A673 (cell line): ENCODE results near the gene TAF15. TPM values are rescaled to one million over a fixed set of nuclear protein-coding genes. Genes with fewer than 3 reads are reported as not detected.

ENCODE experiments used
- BruUV-seq: library from RNA; stranded (reverse); fragments of 400-500 nt; replicated peaks from 2 replicates; lab custom pipeline; 2021; lab: Mats Ljungman, UMichigan
- CTCF ChIA-PET: fragments of 300-600 bp; sonication (Branson Sonifier 250); formaldehyde crosslinking; loops from one replicate; lab custom pipeline; 2022; ENCODE audit warnings: antibody characterized with exemption; lab: Charles Lee
- POLR2A ChIA-PET: fragments of 300-600 bp; sonication (Branson Sonifier 250); formaldehyde crosslinking; loops from one replicate; lab custom pipeline; 2022; ENCODE audit warnings: antibody characterized with exemption; ENCODE audit not compliant: low non-redundant PET; lab: Charles Lee
- DNase-seq: peaks from one replicate; pipeline ENCODE4 v3.0.0-alpha.2; 2015; ENCODE audit warnings: low spot score
- H3K27ac ChIP-seq: fragments of 200-600 bp; sonication (generic); 2 replicates; pipeline ENCODE4 v1.5.1; 2016; ENCODE audit warnings: mixed run types, low read depth, mild to moderate bottlenecking, mixed read lengths, antibody characterized with exemption, low read length; ENCODE audit not compliant: poor library complexity, severe bottlenecking
- H3K27me3 ChIP-seq: fragments of 200-600 bp; sonication (generic); replicated peaks from 2 replicates; pipeline ENCODE4 v1.6.1; 2017; ENCODE audit warnings: mixed run types, low read depth, mild to moderate bottlenecking, mixed read lengths, antibody characterized with exemption, low read length; ENCODE audit not compliant: insufficient read depth, poor library complexity
- H3K36me3 ChIP-seq: fragments of 200-600 bp; sonication (generic); 2 replicates; pipeline ENCODE4 v1.6.1; 2016; ENCODE audit warnings: mixed run types, mild to moderate bottlenecking, mixed read lengths, antibody characterized with exemption, low read length; ENCODE audit not compliant: insufficient read depth, poor library complexity, severe bottlenecking
- H3K4me1 ChIP-seq: fragments of 200-600 bp; sonication (generic); 2 replicates; pipeline ENCODE4 v1.6.1; 2017; ENCODE audit warnings: mixed run types, mild to moderate bottlenecking, mixed read lengths, antibody characterized with exemption, low read length; ENCODE audit not compliant: insufficient read depth, poor library complexity, severe bottlenecking
- H3K4me3 ChIP-seq: fragments of 200-600 bp; sonication (generic); 2 replicates; pipeline ENCODE4 v1.5.1; 2016; ENCODE audit warnings: low read depth, mixed run types, mild to moderate bottlenecking, mixed read lengths, low read length; ENCODE audit not compliant: poor library complexity, severe bottlenecking
- H3K9me3 ChIP-seq: fragments of 200-600 bp; sonication (generic); 2 replicates; pipeline ENCODE4 v1.6.1; 2016; ENCODE audit warnings: mixed run types, low read depth, mild to moderate bottlenecking, mixed read lengths, antibody characterized with exemption, low read length; ENCODE audit not compliant: poor library complexity, severe bottlenecking
- EZH2 ChIP-seq: fragments of 200-600 bp; sonication (generic); IDR thresholded peaks from 2 replicates; pipeline ENCODE4 v1.6.1; 2017; ENCODE audit warnings: borderline replicate concordance, low read depth, mild to moderate bottlenecking, mixed read lengths, antibody characterized with exemption, low read length; ENCODE audit not compliant: poor library complexity, severe bottlenecking
- intact Hi-C: fragments of 100-400 bp; cut with micrococcal nuclease; formaldehyde crosslinking; loops from one replicate; pipeline ENCODE4 v1.10.0; 2022; ENCODE audit not compliant: unreplicated experiment
- total RNA-seq: library from RNA; stranded (reverse); gene quantifications from 2 replicates; pipeline ENCODE4 v1.2.3, GENCODE V29; 2021
- TF ChIP-seq, protein P1 (sequence below): fragments of 300-800, 200-600 bp; sonication (generic); conservative IDR thresholded peaks from 2 replicates; pipeline ENCODE4 v1.5.1; 2017; ENCODE audit warnings: low read depth, mild to moderate bottlenecking, antibody characterized with exemption, low read length, moderate library complexity, mixed read lengths

Gene TAF15
- total RNA-seq, 1 experiment from 2014 or later = 108 TPM

DNA sequence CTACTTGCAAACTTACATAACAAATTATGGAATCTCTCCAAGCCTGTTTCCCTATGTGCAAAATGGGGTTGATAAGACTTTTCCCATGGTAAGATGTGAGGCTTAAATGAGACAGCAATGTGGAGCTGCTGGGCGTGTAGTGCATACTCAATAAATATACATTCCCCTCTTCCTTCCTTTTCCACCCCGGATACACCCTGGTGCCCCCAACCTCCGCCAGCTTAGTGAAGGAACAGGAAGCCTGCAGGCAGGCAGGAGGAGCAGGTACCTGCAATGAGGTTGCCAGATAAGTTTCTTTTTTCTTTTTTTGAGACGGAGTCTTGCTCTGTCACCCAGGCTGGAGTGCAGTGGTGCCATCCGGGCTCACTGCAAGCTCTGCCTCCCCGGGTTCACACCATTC, 33.7 kb upstream of the TAF15 start:
- Histone ChIP-seq H3K4me3 (no peak overlapping the region), H3K9me3 (no peaks in the 10 kb centered on the region), H3K4me1 (no peaks in the 10 kb centered on the region), H3K27me3 (no peaks in the 10 kb centered on the region), H3K27ac (no peak overlapping the region), H3K36me3 (no peaks in the 10 kb centered on the region)
- POLR2A ChIA-PET = no interaction called here
- CTCF ChIA-PET = no interaction called here
- intact Hi-C loops = no loop called here
- TF ChIP-seq EZH2 = no peak
- TF ChIP-seq, protein P1, sequence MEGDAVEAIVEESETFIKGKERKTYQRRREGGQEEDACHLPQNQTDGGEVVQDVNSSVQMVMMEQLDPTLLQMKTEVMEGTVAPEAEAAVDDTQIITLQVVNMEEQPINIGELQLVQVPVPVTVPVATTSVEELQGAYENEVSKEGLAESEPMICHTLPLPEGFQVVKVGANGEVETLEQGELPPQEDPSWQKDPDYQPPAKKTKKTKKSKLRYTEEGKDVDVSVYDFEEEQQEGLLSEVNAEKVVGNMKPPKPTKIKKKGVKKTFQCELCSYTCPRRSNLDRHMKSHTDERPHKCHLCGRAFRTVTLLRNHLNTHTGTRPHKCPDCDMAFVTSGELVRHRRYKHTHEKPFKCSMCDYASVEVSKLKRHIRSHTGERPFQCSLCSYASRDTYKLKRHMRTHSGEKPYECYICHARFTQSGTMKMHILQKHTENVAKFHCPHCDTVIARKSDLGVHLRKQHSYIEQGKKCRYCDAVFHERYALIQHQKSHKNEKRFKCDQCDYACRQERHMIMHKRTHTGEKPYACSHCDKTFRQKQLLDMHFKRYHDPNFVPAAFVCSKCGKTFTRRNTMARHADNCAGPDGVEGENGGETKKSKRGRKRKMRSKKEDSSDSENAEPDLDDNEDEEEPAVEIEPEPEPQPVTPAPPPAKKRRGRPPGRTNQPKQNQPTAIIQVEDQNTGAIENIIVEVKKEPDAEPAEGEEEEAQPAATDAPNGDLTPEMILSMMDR = no peak
- DNase-seq = no peak
- BruUV-seq = no TSS peak

- no peaks in the 10 kb centered on the region for H3K36me3 ChIP-seq
- no peak for DNase-seq
- no peak for TF ChIP-seq EZH2
- TF ChIP-seq, protein P1 = no peak
- ChIA-PET POLR2A (no interaction called here), CTCF (no interaction called here)
- no peaks in the 10 kb centered on the region for H3K27me3 ChIP-seq
- intact Hi-C loops = no loop called here
- H3K4me3 ChIP-seq = no peak overlapping the region
- no peak overlapping the region for H3K27ac ChIP-seq
- BruUV-seq = no TSS peak
- H3K4me1 ChIP-seq = no peaks in the 10 kb centered on the region
- no peaks in the 10 kb centered on the region for H3K9me3 ChIP-seq
Observed at GRCh38 chr17:35778641-35779196, 30.6 kb upstream of the TAF15 start.

- no peak for DNase-seq
- BruUV-seq = no TSS peak
- Histone ChIP-seq H3K9me3 (no peaks in the 10 kb centered on the region), H3K27me3 (no peaks in the 10 kb centered on the region), H3K4me1 (no peaks in the 10 kb centered on the region), H3K36me3 (no peaks in the 10 kb centered on the region), H3K4me3 (no peak overlapping the region), H3K27ac (no peak overlapping the region)
- TF ChIP-seq, protein P1 = no peak
- no peak for TF ChIP-seq EZH2
- ChIA-PET CTCF (interaction anchor here (0.7 kb wide), 1 partner anchor 17 kb away, joined by 4 read pairs; no protein-coding TSS in a partner anchor), POLR2A (no interaction called here)
- intact Hi-C loops = no loop called here
Observed at GRCh38 chr17:35780950-35781349, 28.3 kb upstream of the TAF15 start.
